Measurements from ENCODE around the gene HOXA7.

Gene HOXA7

DNA sequence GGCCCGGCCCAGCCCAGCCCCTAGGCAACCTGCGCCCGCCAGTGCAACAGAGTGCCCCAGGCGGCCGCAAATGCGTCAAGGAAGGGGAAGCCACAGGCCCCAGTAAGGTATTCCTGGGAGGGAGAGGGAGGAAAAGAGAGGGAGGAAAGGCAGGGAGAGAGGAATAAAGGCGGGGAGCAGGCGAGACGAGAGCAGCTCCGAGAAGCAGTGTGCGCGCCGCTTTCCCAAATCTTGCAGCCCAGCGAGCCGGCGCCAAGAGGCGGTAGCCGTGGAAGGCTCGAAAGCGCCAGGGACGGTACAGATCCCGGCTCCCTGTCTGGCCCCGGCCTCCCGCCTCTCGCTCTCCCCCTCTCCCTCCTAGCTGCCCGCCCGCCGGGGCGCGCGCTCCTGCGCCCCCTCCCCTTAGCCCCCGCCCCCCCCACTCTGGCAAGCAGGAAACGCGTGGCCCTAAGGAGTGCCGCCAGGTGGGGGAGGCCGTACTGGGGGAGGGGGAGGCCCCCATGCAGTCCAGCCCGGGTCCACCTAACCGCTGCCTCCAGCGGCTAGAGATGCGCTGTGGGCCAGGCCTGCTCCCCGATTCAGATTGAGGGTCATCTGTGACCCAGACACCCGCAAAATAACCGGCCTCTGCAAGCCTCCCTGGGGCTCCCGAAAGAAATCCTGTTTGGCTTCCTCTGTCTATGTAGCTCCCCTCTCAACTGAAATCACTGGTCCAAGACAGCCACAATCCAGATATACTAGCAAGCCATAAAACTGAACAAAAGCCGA is 13.4 kb upstream of the HOXA7 start:
- no peak for DNase-seq (ENCODE audit: extremely low read depth, insufficient read length)
- H3K4me3 ChIP-seq (replicated peaks; ENCODE audit: low read depth, low read length), result no peak overlapping the region
- H3K27me3 ChIP-seq (replicated peaks; ENCODE audit: control insufficient read depth, insufficient read depth, low read length), result peaks cover 12% of the 10 kb centered on the region

GRCh38 chr7:27168265-27168947 is 11.9 kb upstream of the HOXA7 start:
- TF ChIP-seq CTCF (IDR thresholded peaks at IDR 0.05; ENCODE audit: insufficient read depth, low read length, poor library complexity, severe bottlenecking), result no peak
- peaks cover 9% of the 10 kb centered on the region for H3K27me3 ChIP-seq (replicated peaks; ENCODE audit: control insufficient read depth, insufficient read depth, low read length)
- no peaks in the 10 kb centered on the region for H3K36me3 ChIP-seq (ENCODE audit: control insufficient read depth, insufficient read depth, low read length)
- no peak for DNase-seq (ENCODE audit: extremely low read depth, insufficient read length)
- no peak overlapping the region for H3K4me3 ChIP-seq (replicated peaks; ENCODE audit: low read depth, low read length)

More for the DNA sequence above, 13.4 kb upstream of the HOXA7 start:
- no peak for TF ChIP-seq CTCF (IDR thresholded peaks at IDR 0.05; ENCODE audit: insufficient read depth, low read length, poor library complexity, severe bottlenecking)
- no peaks in the 10 kb centered on the region for H3K36me3 ChIP-seq (ENCODE audit: control insufficient read depth, insufficient read depth, low read length)

DNA sequence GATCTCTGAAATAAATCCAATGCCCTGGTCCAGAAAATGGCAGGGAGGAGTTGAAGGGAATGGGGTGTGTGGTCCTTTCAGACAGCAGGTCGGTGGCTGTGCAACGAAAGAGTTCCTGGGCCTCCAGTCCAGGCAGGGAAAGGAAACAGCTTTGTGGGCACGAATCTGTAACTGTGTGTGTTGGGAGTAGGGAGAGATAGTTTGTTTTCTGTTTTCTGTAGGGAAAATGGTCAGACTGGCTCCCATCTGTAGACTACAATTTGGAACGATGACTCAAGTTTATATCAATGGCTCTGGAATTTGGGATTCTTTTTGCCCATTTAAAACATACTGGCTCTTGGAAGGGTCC is 11.4 kb upstream of the HOXA7 start:
- TF ChIP-seq CTCF (IDR thresholded peaks at IDR 0.05; ENCODE audit: insufficient read depth, low read length, poor library complexity, severe bottlenecking), result no peak
- H3K27me3 ChIP-seq (replicated peaks; ENCODE audit: control insufficient read depth, insufficient read depth, low read length), result peaks cover 9% of the 10 kb centered on the region
- H3K36me3 ChIP-seq (ENCODE audit: control insufficient read depth, insufficient read depth, low read length), result no peaks in the 10 kb centered on the region
- no peak for DNase-seq (ENCODE audit: extremely low read depth, insufficient read length)
- H3K4me3 ChIP-seq (replicated peaks; ENCODE audit: low read depth, low read length), result no peak overlapping the region

DNA sequence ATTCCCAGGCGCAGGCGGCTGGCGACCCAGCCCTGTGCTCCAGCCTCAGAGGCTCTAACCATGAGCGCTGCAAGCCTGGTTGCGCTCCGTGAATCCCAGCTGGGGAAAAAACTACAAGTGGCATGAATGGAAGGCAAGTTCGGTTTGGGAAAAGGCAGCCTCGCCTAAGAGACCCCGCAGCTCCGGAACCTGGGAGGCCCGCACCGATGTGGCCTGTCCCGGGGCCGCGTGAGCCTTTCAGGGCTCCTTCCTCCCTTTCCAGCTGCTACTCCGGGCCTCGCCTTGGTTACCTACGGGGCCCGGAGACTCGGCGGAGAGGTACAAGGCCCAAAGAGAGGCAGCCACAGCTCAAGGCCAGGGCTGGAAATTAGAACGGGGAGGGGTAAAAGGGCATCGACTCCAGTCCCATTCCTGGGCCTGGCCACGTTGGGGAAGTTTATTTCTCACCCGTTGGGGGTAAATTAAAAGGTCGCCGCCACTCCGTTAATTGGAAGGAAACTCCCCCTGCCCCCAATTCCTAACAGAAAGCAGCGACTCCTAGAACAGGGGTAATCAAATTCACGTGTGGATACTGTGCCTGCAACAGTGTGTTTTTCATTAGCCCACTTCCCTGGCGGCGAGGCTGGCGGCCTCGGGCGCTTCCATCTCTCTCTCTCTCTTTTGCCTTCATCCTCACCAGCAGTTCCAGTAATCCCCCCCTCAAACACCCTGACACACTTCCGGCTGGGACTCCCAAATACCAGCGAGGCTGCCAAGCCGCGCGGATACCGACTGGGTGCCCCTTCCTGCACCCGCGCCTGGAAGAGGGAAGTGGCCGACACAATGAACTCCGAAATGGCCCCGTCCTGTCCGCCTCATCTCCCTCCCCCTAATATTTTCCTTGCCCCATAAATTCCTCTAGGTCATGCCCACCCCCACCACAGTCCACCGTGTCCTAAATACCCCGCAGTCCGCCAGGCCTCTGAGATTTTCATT is 10.3 kb upstream of the HOXA7 start:
- TF ChIP-seq CTCF (IDR thresholded peaks at IDR 0.05; ENCODE audit: insufficient read depth, low read length, poor library complexity, severe bottlenecking), result no peak
- no peak overlapping the region for H3K4me3 ChIP-seq (replicated peaks; ENCODE audit: low read depth, low read length)
- H3K36me3 ChIP-seq (ENCODE audit: control insufficient read depth, insufficient read depth, low read length), result no peaks in the 10 kb centered on the region
- H3K27me3 ChIP-seq (replicated peaks; ENCODE audit: control insufficient read depth, insufficient read depth, low read length), result peaks cover 5% of the 10 kb centered on the region
- no peak for DNase-seq (ENCODE audit: extremely low read depth, insufficient read length)

- peaks cover 2% of the 10 kb centered on the region for H3K27me3 ChIP-seq (replicated peaks; ENCODE audit: control insufficient read depth, insufficient read depth, low read length)
- TF ChIP-seq CTCF (IDR thresholded peaks at IDR 0.05; ENCODE audit: insufficient read depth, low read length, poor library complexity, severe bottlenecking), result no peak
- no peak for DNase-seq (ENCODE audit: extremely low read depth, insufficient read length)
- H3K4me3 ChIP-seq (replicated peaks; ENCODE audit: low read depth, low read length), result no peak overlapping the region
- no peaks in the 10 kb centered on the region for H3K36me3 ChIP-seq (ENCODE audit: control insufficient read depth, insufficient read depth, low read length)
Measured at GRCh38 chr7:27165996-27166530, 9.6 kb upstream of the HOXA7 start.
